Measurements from ENCODE around the gene WBP2.
A peak's percentile ranks its signal among the peaks of the same experiment; 100 is the strongest.

DNA sequence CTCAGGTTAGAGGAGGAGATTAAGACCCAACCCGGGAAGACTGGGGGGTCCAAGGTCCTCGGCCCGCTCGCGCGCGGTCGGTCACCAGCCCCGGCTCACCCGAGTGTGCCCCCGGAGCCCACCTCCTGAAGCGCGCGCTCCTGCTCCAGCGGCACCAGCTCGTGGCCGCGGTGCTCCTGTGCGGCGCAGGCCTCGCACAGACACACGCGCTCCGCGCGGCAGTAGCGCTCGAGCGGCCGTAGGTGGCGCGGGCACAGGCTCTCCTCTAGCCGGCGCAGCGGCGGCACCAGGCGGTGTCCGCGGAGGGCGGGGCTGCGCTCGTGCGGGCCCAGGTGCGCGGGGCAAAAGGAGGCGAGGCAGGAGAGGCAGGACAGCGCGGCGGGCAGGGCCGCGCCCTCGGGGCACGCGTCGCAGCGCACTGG lies 22.6 kb upstream of the WBP2 start:
- TF ChIP-seq POLR2A (IDR thresholded peaks at IDR 0.05): no peak
- TF ChIP-seq CTCF (IDR thresholded peaks at IDR 0.05 in 4 of 5, conservative IDR thresholded peaks at IDR 0.05 in 1 of 5): peak in 4 of 5 experiments; percentile 45 to 65 (median 58)
